Measurements from ENCODE around the gene SNX14.
A peak's percentile ranks its signal among the peaks of the same experiment; 100 is the strongest.

SNX14 gene

DNA sequence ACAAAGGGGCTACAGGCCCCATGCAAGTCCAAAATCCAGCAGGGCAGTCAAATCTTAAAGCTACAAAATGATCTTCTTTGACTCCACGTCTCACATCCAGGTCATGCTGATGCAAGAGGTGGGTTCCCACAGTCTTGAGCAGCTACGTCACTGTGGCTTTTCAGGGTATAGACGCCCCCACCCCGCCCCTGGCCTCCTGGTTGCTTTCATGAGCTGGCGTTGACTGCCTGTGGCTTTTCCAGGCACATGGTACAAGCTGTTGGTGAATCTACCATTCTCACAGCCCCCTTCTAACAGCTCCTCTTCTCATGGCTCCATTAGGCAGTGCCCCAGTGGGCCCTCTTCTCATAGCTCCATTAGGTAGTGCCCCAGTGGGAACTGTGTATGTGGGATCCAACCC, 96.8 kb downstream of the SNX14 start:
- DNase-seq (ENCODE audit: low spot score) = no peak

GRCh38 chr6:85496009-85496579, 97.6 kb downstream of the SNX14 start:
- DNase-seq (ENCODE audit: low spot score) = no peak

DNA sequence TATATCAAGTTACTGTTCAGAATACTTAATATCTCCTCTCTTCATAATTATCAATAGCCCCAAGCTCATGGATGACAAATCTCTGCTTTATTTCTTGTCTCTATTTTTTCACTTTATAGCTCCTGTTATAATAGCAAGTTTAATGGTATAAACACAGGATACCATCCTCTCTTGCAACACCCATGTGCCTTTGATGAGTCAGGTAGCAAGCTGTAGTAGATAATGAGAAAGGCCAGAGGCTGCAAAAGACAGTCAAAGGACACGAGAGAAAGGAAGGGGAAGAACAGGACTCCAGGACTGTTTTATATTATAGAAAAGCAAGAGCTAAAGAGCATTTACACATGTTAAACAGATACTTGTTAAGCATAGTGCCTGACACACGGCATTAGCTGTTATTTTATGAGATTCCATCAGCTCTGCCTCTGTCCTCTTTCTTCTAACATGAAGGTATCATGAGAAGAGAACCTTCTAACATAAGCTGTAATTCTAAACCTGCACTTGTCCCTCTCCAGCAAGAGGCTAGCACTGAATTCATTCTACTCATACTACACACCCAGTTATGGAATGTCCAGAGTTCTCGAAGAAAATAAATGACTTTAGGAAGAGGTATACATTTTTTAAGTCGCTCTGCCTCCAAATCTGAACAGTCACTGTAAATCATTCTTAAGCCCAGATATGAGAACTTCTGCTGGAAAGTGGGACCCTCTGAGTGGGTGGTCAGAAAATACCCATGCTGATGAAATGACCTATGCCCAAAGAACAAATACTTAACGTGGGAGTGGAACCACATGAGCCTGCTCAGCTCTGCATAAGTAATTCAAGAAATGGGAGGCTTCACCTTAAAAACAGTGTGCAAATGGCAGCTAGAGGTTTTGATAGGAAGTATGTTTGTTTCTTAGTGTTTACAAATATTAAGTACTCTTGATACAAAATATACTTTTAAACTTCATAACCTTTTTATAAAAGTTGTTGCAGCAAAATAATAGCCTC, 98.8 kb downstream of the SNX14 start:
- no peak for DNase-seq (ENCODE audit: low spot score)

GRCh38 chr6:85493389-85493788, 100.3 kb downstream of the SNX14 start:
- DNase-seq (ENCODE audit: low spot score) = no peak

DNA sequence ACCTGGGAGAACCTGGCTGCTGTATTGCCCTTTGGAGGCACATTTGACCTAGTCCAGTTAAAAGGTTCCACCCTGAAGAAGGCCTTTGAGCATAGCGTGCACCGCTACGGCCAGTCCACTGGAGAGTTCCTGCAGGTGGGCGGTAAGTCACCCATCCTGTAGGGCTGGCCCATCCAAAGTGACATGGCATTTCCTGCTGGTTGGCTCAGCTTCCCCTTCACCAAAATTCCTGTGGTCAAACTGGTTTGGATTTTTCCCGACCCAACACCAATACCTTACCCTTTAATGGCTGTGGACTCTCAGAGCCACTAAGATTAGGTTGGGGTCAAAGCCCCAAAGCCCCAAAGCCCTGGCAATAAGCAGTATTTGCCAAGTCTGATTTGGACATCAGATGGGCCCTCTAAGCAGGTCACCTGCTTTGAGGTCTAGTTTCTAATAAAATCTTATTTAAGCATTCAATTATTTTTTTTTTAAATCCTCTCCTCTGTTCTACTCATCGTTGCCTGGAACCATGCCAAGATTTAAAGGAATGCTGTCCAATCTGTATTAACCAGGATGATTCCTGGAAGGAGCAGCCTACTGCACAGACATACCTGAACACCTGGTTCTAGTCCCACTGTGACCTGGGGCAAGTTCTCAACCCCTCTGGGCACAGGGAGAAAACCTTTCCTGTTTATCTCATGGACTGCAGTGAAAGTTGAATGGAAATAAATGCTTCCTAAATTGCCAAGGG, 103.0 kb downstream of the SNX14 start:
- no peak for DNase-seq (ENCODE audit: low spot score)

GRCh38 chr6:85484948-85485347, 108.7 kb downstream of the SNX14 start:
- DNase-seq (ENCODE audit: low spot score) = no peak

DNA sequence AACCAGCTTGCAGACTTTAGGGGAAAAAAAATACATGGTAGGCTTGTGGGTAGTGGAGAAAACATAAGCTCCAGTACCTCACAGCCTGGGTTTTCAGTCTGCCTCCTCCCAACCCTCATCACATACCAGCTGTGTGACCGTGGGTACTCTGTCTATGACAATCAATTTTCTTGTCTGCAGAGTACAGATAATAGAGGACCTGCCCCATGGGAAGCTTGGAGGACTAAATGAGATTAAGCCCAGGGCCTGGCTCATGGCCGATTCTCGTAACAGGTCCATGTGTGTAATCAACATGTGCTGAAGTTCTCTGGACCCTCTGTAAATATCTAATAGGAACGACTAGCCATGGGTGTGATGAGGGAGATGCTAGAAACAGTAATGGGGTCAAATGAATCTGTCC, 109.8 kb downstream of the SNX14 start:
- no peak for DNase-seq (ENCODE audit: low spot score)

DNA sequence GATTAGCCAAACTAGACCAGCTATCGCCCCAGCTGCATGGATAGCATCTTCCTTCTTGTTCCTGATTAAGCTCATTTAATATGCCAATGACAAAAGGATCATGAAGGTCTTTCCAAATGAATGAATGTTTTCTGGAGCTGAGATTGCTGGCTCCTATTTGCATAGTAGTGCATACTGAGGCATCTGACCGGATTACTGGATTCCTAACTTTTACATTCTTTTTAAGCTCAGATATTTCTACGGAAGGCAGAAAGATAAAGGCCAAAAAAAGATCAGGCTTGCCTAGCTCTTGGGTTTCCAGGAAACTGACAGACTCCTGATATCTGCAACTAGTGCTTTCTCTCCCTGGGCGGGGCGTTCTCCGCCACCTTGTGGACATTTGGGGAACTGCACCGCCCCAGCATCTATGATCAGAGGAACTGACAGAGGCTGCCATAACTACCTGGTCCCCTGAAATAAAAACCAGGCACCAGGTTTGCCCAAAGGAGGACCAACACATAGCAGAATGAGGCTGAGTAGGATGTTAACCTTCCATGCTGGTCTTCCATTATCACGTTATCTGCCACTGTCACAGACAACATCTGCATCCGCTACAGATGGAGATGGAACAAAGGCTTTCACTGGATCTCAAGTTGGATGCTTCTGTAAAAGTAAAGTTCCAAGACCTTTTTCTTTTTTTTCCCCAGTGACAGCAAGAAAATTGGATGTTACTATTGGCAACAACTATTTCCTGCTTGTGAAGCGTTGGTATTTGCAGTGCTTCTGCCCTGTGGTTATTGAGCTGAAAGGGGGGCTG, 110.6 kb downstream of the SNX14 start:
- DNase-seq (ENCODE audit: low spot score) = peak; percentile 85

GRCh38 chr6:85482206-85482904, 111.3 kb downstream of the SNX14 start:
- no peak for DNase-seq (ENCODE audit: low spot score)

DNA sequence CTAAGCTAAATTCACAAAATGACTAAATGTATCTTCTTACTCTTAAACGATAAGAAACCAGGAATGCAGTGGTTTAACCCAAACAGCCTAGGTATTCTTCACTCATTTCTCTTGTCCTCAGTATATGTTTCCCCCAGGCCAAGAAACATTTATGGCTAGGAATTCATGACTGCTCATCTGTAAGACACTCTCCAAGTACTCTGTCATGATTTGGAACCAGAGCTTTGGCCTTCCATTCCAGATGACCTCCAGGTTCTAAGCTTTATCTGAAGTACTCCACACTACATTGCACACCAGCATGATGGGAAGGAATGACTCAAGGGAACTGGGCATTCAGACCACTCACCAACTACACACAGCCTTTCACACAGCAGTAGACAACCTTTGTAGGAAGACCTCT, 114.5 kb downstream of the SNX14 start:
- DNase-seq (ENCODE audit: low spot score) = no peak

GRCh38 chr6:85476532-85476931, 117.1 kb downstream of the SNX14 start:
- no peak for DNase-seq (ENCODE audit: low spot score)

- DNase-seq (ENCODE audit: low spot score) = no peak
Observed at GRCh38 chr6:85473748-85474147, 119.9 kb downstream of the SNX14 start.

DNA sequence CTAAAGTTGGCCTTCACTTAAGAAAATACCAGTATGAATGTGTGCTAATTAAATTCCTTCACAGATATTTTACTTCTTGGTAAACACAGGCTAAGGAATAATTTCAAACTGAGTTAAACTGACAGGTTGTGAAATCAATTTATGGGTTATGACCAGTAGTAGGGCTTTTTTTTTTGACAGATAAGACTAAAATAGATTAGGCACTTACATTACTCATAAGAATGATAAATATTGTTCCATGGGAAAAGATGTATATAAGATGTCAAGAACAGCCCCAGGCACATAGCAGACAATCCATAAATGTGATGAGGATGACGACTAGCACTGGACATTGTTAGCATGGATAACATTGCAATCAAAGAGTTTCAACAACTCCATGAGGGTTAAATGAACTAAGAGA, 120.9 kb downstream of the SNX14 start:
- DNase-seq (ENCODE audit: low spot score) = no peak

- DNase-seq (ENCODE audit: low spot score) = no peak
Observed at GRCh38 chr6:85470023-85470410, 123.6 kb downstream of the SNX14 start.

- no peak for DNase-seq (ENCODE audit: low spot score)
Observed at GRCh38 chr6:85469276-85470022, 124.2 kb downstream of the SNX14 start.

GRCh38 chr6:85468326-85468725, 125.3 kb downstream of the SNX14 start:
- no peak for DNase-seq (ENCODE audit: low spot score)

- no peak for DNase-seq (ENCODE audit: low spot score)
Observed at GRCh38 chr6:85465762-85466161, 127.9 kb downstream of the SNX14 start.

GRCh38 chr6:85464722-85465150, 128.9 kb downstream of the SNX14 start:
- no peak for DNase-seq (ENCODE audit: low spot score)

DNA sequence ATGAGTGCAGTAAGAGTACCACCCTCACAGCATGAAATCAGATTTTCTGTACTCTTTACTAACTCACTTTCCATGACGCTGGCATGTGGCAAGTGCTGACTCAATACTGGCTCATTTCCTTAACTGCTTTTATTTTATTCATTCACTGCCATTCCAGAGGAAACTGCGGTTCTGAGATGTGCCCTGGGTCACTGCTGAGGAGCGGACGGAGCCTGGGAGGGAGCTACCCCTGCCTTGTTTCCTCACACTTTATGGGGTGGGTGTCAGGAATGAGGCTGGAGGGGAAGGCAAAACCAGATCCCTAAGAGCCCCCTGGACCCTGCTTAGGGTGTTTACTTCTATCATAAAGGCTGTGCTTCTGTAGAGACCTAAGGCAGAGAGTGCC, 129.4 kb downstream of the SNX14 start:
- no peak for DNase-seq (ENCODE audit: low spot score)

DNA sequence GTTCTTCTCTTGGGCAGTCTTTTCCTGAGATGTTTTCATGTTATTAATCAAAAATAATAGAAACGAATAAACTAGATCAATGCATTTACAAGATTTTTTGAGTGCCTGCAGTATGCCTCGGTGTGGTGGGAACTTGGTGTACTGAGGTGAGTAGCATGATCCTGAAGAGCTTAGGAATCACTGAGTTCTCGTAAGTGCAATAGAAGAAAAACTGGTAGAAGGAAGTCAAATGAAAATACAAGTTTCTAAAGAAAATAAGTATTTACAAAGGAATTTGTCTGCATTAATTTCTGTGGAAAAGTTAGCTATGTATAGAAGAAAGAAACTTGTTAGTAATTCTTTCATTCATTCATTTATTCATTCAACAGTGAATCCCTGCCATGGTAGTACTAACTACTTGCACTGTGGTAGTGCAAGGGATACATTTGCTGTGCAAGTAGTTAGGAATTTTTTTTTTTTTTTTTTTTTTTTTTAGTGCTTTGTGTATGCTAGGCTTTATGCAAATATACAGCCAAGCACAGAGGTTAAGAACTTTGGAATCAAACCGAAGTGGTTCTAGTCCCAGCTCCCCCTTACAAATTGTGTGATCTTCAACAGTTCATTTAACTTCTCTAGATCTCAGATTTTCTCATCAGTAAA, 129.9 kb downstream of the SNX14 start:
- DNase-seq (ENCODE audit: low spot score) = no peak
